SH-SY5Y (cell line): ENCODE results near the gene COQ8A.

Experiments used
- GATA2 ChIP-seq: IDR thresholded peaks from 2 replicates; pipeline ENCODE4 v1.6.1; 2011; ENCODE audit warnings: mild to moderate bottlenecking, low read depth, low read length
- GATA3 ChIP-seq: IDR thresholded peaks from 2 replicates; pipeline ENCODE4 v1.6.1; 2011; ENCODE audit warnings: low read depth, mild to moderate bottlenecking, low read length, moderate library complexity

DNA sequence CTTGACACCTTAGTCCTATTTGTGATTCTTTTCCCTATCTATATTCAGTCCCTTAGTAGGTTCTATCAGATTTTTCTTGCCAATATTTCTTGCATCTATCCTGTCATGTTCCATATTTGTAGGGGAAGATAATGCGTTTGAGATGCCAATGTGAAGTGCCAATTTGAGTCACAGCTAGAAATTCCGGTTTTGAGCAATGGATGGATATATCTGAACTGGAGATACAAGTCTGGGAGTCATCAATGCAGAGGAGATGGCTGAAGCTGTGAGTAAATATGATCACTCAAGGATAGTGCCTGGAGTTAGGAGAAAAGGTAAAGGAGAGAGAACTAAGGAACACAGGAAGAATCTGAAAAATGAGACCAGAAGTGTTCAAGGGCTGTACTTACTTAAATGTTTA, 93.8 kb downstream of the COQ8A start:
- TF ChIP-seq GATA2 = no peak
- TF ChIP-seq GATA3 = no peak
